GM18498 (cell line): ENCODE results near the gene MICU2.
A peak's percentile ranks its signal among the peaks of the same experiment; 100 is the strongest.

Source experiments
- ATAC-seq: cut with Tn5 transposase; IDR thresholded peaks from one replicate; pipeline ENCODE4 v1.9.1; 2021; ENCODE audit warnings: mild to moderate bottlenecking, moderate library complexity; ENCODE audit not compliant: unreplicated experiment

Gene MICU2, protein sequence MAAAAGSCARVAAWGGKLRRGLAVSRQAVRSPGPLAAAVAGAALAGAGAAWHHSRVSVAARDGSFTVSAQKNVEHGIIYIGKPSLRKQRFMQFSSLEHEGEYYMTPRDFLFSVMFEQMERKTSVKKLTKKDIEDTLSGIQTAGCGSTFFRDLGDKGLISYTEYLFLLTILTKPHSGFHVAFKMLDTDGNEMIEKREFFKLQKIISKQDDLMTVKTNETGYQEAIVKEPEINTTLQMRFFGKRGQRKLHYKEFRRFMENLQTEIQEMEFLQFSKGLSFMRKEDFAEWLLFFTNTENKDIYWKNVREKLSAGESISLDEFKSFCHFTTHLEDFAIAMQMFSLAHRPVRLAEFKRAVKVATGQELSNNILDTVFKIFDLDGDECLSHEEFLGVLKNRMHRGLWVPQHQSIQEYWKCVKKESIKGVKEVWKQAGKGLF

DNA sequence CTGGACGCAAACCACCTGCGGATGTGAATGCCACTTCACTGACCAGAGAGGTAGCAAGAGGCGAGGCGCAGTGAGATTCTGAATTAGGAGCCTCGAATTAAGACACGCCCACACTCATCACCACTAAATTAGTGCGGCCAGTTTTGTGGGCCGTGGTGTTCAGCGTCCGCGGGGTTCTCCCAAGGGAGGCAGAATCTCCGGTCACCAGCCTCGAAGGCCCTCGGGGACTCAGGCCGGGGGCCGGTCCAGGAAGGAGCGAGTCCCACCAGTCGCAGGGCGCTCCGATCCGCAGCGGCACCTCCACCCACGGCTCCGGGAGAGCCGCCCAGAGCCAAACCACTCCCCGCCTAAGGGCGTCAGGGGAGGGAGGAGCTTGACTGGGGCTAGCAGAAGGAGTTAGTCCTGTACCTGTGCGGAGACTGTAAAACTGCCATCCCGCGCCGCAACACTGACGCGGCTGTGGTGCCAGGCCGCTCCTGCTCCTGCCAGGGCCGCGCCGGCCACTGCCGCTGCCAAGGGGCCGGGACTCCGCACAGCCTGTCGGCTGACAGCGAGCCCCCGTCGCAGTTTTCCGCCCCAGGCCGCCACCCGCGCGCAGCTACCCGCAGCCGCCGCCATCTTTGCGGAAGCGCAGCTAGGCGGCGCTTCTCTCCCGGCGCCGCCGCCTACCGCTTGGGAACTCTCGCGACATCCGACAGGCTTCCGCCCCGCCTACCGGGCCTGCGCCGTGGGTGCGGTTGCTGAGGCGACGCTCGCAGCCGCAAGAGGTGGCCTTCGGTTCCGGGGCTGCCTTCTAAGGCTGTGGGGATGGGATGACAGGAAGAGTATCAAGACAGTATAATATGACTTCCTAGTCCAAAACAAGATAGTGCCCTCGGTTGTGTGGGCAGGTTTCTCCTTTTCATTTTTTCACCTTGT, at the start of gene MICU2:
TSS of gene MICU2 (minus strand) at position 640 of the 918 bp plus-strand sequence. CDS start at position 618, 22 bp downstream.
- ATAC-seq: peak; percentile 97

DNA sequence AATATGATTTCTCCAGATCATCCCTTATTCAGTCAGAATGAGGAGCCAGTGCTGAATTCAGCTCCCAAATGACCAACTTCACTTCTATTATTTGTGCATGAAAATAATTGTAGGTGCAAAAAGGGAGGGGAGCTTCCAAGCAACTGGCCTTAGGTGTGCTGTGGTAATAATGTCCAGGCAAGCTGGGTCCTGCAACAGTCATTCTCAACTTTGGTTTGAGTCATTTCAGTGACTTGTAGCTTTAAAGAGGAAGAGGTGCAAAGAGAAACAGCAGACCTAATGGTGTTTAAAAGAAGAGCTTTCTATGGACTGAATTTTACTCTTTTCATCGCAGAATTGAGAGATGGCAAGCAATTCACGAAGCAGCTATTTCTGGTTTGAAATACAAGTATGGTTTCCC, 37.7 kb upstream of the MICU2 start:
- no peak for ATAC-seq

DNA sequence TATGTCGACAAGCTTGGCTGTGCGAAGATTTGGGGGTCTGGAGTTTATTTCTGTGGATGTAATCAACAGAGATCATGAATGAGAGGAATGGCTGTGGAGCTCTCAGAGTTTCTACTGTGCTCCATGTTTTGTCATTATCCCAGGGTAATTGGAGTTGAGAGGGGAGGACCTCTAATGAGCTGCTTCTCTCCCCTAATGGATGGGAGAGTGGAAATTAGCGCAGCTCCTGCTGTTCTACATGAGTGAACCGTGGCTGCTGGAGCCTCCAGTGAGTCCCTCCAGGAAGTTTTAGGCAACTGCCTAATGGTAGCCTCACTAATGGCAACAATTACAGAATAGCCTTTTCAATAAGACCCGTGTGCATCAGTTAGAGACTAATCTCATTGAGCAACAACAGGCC, 35.6 kb upstream of the MICU2 start:
- no peak for ATAC-seq

DNA sequence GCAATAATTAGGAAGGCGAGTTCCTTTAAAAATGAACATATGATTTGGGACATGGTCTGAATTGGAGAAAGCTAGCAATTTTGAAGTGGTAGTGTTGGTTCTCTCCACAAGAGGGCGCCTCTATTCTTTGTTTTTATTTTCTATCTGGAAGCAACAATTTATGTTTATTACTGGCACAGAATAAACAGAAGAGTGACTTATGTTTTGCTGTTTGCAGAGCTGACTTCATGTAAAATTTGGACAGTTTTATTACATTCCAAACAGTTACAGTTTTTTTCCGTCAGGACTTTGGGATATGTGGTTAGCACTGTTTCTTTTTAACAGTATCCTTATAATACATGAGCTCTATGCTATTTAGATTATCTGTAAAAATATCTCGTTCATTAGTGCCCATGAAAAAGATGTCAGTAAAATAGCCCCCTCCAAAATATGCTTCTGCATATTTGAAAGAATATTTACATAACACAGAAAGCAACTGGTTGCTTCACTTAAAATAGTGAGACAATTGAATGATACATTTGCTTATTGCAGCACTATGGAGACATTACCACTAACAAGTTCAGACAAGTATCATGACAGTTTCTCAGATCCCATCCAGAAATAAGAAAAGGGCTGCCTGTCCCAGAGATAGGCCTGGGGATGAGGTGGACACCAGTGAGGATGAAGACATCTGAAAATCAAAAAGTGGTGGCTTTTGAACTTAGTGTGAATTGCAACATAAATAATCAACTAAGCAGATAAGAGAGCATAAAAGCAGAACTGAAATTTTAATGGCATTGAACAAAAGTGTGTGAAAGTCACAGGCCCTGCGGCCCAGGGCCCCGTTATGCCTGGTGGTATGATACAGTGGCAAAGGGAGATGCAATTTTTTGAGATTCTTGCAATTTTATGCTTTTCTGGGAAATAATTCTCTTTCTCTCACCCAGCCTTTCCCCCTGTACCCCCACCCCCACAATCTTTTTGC, 34.6 kb upstream of the MICU2 start:
- no peak for ATAC-seq

DNA sequence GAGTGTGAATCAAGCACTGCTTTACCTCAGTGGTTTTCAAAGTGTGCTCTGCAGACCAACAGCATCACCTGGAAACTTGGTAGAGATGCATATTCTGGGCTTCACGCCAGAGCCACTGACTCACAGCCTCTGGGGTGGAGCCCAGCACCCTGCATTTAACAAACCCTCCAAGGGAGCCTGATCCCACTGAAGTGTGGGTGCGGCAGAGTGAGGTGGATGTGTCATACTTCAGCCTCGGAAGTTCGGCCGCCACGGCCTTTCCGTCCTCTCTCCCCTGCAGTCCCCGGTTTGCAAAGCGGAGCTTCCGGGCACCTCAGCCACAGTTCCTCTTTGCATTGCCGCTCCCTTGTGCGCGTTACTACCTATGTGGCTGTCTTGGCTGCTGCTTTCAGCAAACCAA, 33.3 kb upstream of the MICU2 start:
- ATAC-seq: no peak

DNA sequence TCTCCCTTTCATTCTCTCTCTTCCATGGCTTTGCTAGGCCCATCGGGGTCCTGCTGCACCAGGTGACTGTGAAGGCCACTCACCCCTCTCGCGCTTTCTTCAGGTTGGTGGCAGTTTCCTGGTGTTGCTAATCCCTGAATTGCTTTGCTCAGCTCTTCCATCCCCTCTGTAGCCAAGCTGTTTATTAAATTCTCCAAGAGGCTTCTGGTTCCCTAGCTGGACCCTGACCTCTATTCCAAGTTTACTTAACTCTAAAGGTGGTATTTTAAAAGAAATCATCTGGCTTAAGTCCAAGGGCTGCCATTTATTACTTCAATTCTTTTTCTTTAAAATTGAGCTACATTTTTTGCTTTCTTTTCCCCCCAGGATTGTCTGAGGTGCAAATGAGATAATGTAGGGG, 32.7 kb upstream of the MICU2 start:
- no peak for ATAC-seq

DNA sequence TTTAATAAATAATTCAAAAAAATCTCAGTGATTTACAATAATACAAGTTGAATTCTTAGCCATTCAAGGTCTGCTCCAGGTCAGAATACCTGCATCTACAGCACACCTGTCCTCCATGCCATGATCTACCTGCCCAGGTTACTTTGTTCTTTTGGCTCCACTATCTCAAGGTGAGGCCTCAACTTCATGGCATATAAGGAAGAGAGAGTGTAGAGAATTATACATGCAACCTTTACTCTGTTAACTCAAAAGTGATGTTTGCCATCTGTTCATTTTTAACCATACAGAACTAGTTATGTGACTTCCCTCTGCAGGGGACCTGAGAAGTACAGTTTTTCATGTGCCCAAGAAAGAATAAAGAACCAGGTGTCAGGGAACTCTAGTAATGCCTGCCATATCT, 28.2 kb upstream of the MICU2 start:
- no peak for ATAC-seq

DNA sequence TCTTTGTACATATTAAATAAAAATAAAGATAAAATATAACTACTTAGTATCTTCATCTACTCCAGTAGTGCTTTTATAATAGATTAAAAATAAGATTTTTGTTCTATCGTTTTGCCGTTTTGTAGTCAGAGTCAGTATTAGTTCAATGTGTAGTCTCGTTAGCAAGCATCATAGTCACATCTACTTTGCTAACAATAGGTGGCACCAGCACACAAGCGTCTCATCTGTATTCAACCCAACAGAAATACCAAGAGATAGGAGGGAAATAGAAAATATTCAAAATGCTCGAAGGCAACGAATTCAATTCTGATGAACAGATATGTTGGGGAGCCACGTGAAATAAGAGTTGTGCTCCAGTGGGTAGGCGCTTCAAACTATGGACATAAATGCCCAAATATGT, 21.4 kb upstream of the MICU2 start:
- ATAC-seq: peak; percentile 54

DNA sequence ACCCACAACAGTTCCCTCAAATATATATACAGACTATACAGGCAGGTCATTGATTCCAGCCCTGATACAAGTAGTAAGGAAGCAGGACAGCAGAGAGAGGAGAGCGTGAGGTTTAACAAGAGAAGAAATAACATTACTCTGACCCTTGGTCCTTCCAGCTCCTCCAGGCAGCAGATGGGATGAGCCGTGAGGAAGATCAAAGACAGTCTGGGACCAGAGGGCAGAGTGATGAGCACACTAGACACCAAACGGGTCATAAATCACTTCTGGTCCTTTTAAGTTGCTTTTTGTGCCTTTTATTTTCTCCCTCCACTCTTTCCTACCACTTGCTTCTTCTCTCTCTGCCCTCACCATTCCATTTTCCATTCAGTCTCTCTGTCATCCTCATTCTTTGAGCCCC, 16.9 kb upstream of the MICU2 start:
- ATAC-seq: no peak

DNA sequence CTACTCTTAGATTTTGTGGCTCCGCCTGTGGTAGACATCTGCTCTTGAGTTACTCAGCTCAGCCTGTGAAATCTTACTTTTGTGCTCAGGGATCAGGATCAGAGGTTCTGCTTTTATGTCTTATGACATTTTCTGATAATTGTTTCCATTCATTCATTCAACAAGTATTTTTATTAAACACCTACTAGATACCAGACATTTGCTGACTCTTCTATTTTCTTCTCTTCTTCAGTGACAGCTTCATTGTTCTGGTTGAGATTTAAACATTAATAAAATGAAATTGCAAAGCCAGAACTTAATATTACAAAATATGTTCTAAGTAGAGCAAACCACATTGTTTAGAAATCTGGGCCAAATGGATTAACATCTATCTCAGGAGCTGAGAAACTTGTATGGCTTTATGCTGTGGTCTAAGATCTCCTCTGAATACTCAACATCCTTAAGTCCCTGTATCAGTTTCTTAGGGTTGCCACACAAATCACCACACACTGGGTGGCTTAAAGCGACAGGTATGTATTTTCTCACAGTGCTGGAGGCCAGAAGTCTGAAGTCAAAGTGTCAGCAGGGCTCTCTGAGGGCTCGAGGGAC, 15.8 kb upstream of the MICU2 start:
- no peak for ATAC-seq

DNA sequence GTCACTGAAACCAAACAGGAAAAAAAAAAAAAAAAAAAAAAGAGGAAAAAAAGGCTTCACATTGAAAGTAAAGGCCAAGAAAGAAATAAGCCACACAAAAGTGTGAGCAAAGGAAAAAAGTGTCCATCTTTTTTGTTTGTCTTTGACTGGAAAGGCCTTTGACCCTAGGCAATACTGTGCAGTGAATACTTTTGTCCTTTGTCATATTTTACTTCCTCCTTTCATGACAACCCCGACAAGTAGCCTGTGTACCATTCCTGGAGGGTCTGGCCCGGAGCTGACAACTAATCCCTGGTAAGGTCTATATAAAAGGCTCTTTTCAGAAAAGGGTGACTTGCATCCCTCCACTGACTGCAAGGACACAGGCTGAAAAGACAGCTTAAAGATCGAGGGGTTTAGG, 12.9 kb upstream of the MICU2 start:
- ATAC-seq: no peak

DNA sequence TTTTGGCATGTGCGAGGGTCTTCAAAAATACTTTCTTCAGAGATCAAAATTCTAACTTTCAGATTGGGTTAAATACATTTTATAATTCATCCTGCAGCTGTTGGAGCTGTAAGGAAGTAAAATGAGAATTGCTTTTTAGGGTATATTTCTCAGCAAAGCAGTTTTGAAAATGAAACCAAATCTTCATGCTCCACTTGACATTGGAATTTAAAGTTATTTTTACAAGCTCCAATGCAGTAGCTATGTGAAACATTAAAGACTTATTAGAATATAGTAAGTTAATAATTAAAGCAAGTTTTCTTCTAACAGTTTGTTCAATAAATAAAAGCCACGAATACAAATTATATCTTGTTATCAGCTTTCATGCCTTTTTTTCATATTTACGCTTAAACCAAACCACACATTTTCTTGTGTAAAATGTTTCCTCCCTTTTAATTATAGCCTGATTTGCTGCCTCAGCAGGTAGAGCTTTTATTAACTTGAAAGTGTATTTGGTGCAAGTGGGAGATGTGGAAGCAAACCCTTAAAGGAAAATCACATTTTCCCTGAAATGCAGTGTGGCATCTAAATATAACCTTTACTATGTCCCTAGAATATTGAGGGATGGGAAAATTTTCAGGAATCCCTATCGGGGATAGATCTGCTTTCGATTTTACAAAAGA, 12.4 kb upstream of the MICU2 start:
- ATAC-seq: no peak

DNA sequence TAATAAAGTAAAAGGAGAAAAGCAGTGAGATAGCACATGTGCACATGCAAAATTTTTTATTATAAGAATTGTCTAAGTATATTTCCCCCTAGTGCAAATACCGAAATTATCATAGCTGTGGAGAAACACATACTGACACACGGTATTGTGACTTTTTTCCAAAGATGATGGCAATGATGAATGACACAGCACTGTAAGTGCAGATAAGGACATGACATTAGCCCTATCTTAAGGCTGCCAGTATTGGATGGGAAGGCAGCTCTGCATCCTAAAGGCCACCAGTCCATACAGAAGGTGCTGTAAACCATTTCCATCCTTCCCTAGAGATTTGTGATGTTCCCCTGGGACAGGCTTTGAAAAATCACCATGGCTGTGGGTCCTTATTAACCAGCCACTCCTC, 11.5 kb upstream of the MICU2 start:
- no peak for ATAC-seq

DNA sequence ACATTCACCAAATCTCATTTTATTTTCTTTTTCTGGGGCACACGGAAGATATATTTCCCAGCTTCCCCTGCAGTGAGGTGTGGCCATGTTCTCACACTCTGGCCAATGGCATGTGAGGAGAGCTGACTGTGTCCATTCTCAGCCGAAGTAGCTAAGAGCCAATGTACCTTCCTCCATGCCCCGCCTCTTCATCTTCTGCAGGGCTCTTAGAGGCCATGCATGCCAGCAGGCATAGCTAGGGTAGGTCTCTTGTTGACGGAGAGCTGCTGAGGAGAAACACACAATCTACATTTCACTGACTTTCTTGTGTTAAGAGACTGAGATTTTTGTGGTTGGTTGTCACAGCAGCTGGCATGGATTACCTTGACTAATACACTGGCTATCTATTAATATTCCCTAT, 9.8 kb upstream of the MICU2 start:
- no peak for ATAC-seq

DNA sequence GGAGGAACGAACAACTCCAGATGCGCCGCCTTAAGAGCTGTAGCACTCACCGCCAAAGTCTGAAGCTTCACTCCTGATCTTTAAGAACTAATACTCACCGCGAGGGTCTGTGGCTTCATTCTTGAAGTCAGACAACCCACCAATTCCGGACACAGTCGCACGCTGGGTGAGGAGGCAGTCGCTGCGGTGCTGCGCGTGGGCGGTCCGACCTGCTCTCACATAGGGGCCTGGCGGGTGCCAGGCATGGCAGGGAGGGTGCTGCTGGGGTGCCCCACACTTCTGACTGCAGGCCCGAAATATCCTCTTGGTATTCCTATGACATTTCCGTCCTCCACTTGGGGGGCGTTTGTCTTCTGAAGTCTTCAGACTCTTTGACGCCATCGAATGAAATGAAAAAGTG, 7.4 kb upstream of the MICU2 start:
- no peak for ATAC-seq

DNA sequence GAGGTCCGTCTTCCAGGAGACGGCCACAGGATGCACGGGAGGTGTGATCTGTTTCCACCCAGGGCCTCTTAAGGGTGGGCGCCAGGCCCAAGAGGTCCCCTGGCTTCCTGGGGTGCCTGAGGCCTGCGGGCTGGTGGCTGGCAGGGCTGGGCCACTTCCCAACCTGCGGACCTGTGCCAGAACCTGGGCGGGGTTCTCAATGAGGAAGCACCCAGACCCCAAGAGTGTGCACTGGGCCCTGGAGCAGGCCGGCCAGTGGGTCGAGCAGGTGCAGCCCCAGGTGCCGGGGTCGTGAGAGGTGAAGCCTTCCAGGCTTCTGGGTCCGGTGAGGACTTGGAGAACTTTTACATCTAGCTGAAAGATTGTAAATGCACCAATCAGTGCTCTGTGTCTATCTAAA, 6.7 kb upstream of the MICU2 start:
- ATAC-seq: no peak

DNA sequence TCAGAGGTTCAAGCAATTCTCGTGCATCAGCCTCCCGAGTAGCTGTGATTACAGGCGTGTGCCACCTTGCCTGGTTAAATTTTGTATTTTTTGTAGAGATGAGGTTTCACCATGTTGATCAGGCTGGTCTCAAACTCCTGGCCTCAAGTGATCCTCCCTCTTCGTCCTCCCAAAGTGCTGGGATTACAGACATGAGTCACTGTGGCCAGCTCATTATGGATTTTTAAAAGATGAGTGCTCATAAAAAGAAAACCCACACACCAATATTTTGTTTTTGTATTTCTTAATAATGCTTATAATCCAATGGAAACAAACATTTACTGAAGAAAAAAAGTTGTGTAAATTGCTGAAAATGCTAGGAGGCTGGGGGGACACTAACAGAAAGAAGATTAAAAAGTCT, 5.0 kb upstream of the MICU2 start:
- ATAC-seq: no peak

DNA sequence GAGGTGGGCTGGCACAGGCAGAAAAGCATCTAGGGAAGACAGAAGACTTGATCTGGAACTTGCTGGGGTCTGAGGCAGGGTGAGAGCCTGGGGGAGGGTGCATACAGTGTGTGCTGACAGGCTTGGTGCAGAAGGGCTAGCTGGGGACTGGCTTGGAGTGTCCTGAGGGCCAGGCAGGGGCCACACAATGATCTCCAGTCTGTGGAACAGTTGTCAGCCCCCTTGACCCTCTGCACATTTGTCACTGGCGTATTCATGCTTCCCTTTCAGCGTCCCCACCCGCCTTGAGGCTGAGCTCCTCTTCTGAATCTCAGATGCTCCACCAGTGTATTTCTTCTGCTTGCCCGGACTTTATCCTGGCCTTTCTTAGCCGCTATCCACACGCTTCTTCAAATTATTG, 2.8 kb upstream of the MICU2 start:
- ATAC-seq: no peak

DNA sequence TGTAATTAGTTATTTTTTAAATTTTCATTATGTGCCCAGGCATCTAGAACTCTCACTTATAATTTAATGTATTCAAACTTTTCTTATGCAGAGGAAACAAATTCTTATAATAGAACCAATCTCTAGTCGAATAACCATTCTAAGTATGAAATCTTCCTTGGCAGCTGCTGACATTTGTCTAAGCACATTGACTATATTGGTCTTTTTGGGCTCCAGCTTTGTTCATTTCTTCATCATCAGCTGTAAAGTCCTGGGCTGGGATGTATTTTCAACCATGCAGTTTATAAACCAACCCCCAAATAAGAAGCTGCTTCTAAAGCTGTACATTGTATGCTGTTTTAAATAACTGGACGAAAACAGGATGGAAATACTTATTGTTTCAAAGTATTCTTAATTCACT, 2.3 kb upstream of the MICU2 start:
- no peak for ATAC-seq

DNA sequence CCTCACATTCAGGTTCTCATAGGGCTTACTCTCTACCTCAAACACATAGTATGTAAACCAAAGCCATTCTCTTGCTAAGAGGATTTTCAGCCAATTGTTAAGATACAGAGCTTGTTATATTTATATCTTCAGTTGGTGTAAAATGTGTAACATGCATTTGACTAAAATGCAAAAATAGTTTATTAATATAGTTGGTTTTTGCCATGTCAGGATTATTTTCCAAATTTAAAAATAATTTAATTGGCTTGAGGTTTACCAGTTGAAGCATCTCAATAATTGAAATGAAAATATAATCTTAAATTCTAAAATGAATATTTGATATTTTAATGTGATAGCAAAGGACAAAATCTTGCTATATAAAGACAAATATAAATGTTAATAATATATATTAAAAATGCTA, 7.2 kb downstream of the MICU2 start:
- ATAC-seq: no peak
